ENCODE data around the gene DPAGT1. TPM values are rescaled to one million over a fixed set of nuclear protein-coding genes. Genes with fewer than 3 reads are reported as not detected.
A peak's percentile ranks its signal among the peaks of the same experiment; 100 is the strongest.
"Not testable (repeated sequence)": the region's sequence is repeated elsewhere in the genome, so short reads cannot be mapped to it uniquely, and the experiment has no call there.

The DPAGT1 gene
- total RNA-seq: 8.7 TPM

- peak; percentile 92 for DNase-seq
Measured at GRCh38 chr11:119101759-119102423, at the start of gene DPAGT1. DPAGT1 (minus strand) TSS chr11:119101853; CDS start chr11:119101655, 198 bp downstream.

- no peak for DNase-seq
Measured at GRCh38 chr11:119149786-119150275, 48.2 kb upstream of the DPAGT1 start.

- DNase-seq: no peak
Measured at GRCh38 chr11:119149018-119149785, 47.5 kb upstream of the DPAGT1 start, which contains the start of gene ABCG4. ABCG4 (plus strand) TSS chr11:119149052; CDS start chr11:119149966, 914 bp downstream.

- no peak for DNase-seq
Measured at GRCh38 chr11:119148720-119149017, 47.0 kb upstream of the DPAGT1 start.

- no peak for DNase-seq
Measured at GRCh38 chr11:119147604-119148333, 46.1 kb upstream of the DPAGT1 start.

- no peak for DNase-seq
Measured at GRCh38 chr11:119145551-119145950, 43.9 kb upstream of the DPAGT1 start.

- DNase-seq: peak; percentile 24
Measured at GRCh38 chr11:119144825-119145486, 43.3 kb upstream of the DPAGT1 start.

GRCh38 chr11:119139276-119139675 lies 37.6 kb upstream of the DPAGT1 start:
- DNase-seq: not testable (repeated sequence)

GRCh38 chr11:119134389-119134978 lies 32.8 kb upstream of the DPAGT1 start:
- DNase-seq: no peak

- no peak for DNase-seq
Measured at GRCh38 chr11:119130662-119131061, 29.0 kb upstream of the DPAGT1 start.

- DNase-seq: no peak
Measured at GRCh38 chr11:119126675-119127268, 25.1 kb upstream of the DPAGT1 start.

GRCh38 chr11:119125821-119126220 lies 24.2 kb upstream of the DPAGT1 start:
- no peak for DNase-seq

- no peak for DNase-seq
Measured at GRCh38 chr11:119121811-119122124, 20.1 kb upstream of the DPAGT1 start.

GRCh38 chr11:119121008-119121810 lies 19.6 kb upstream of the DPAGT1 start, which contains the start of gene HINFP:
HINFP (plus strand) TSS chr11:119121580; CDS start chr11:119126945, 5,365 bp downstream.
- DNase-seq: peak; percentile 100

- DNase-seq: no peak
Measured at GRCh38 chr11:119120639-119121007, 19.0 kb upstream of the DPAGT1 start.

GRCh38 chr11:119118946-119119345 lies 17.3 kb upstream of the DPAGT1 start:
- DNase-seq: no peak

GRCh38 chr11:119118227-119118626 lies 16.6 kb upstream of the DPAGT1 start:
- DNase-seq: no peak

GRCh38 chr11:119117004-119117706 lies 15.5 kb upstream of the DPAGT1 start:
- no peak for DNase-seq

- DNase-seq: no peak
Measured at GRCh38 chr11:119116601-119117000, 14.9 kb upstream of the DPAGT1 start.

GRCh38 chr11:119116235-119116594 lies 14.6 kb upstream of the DPAGT1 start:
- DNase-seq: no peak
